Measurements from ENCODE around the gene MCM9.

DNA sequence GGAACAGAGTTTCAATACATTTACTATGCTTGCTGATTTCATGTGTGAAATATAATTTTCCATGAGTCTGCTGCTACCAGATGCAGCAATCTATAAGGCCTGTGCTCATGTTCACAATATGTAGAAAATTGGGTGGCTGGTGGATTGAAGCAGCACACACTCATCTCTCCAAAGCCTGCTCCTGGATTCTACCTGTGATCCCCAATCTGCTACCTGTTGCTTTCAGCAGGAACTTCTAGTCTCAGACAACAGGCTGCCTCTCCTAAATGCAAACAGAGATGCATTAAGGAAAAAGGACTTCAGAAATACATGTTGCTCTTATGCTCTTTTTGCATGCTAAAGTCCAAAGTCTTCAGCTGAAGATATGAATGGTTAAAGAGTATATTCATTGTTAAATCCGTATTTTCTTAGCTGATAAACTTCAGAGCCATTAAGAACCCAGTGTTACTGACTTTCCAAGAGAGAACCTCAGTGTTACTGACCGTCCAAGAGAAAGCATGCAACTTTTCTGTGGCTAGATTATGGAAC lies 30.9 kb upstream of the MCM9 start:
- TF ChIP-seq, protein P1, sequence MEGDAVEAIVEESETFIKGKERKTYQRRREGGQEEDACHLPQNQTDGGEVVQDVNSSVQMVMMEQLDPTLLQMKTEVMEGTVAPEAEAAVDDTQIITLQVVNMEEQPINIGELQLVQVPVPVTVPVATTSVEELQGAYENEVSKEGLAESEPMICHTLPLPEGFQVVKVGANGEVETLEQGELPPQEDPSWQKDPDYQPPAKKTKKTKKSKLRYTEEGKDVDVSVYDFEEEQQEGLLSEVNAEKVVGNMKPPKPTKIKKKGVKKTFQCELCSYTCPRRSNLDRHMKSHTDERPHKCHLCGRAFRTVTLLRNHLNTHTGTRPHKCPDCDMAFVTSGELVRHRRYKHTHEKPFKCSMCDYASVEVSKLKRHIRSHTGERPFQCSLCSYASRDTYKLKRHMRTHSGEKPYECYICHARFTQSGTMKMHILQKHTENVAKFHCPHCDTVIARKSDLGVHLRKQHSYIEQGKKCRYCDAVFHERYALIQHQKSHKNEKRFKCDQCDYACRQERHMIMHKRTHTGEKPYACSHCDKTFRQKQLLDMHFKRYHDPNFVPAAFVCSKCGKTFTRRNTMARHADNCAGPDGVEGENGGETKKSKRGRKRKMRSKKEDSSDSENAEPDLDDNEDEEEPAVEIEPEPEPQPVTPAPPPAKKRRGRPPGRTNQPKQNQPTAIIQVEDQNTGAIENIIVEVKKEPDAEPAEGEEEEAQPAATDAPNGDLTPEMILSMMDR (IDR thresholded peaks at IDR 0.05): no peak
- TF ChIP-seq EZH2 (IDR thresholded peaks at IDR 0.05; ENCODE audit: borderline replicate concordance, insufficient read depth, low read depth, low read length, poor library complexity, severe bottlenecking): no peak
